GM12891 (cell line): ENCODE measurements around the gene GCHFR.

Source experiments
- DNase-seq: peaks from one replicate; pipeline ENCODE4 v3.0.0; 2011; ENCODE audit warnings: low spot score; ENCODE audit not compliant: insufficient read length
- FAIRE-seq: peaks from 2 replicates; lab custom pipeline; 2011; peaks lifted over from hg19 to GRCh38; lab: Jason Lieb, UNC
- PAX5 ChIP-seq: IDR thresholded peaks from 2 replicates; pipeline ENCODE4 v1.6.1; 2011; ENCODE audit warnings: low read length, moderate library complexity, mild to moderate bottlenecking; ENCODE audit not compliant: insufficient read depth, severe bottlenecking
- POLR2A ChIP-seq: IDR thresholded peaks from 2 replicates; pipeline ENCODE4 v1.6.1; 2011; ENCODE audit warnings: low read depth, low read length, control low read depth
- POLR2AphosphoS5 ChIP-seq: IDR thresholded peaks from 2 replicates; pipeline ENCODE4 v1.6.1; 2011; ENCODE audit warnings: low read depth, low read length, control low read depth
- POU2F2 ChIP-seq: IDR thresholded peaks from 2 replicates; pipeline ENCODE4 v1.6.1; 2011; ENCODE audit warnings: low read depth, mild to moderate bottlenecking, control low read depth, low read length, moderate library complexity
- SPI1 ChIP-seq: IDR thresholded peaks from 2 replicates; pipeline ENCODE4 v1.6.1; 2011; ENCODE audit warnings: low read depth, low read length, control low read depth
- TAF1 ChIP-seq: IDR thresholded peaks from 2 replicates; pipeline ENCODE4 v1.6.1; 2011; ENCODE audit warnings: low read depth, low read length, control low read depth

GCHFR gene

DNA sequence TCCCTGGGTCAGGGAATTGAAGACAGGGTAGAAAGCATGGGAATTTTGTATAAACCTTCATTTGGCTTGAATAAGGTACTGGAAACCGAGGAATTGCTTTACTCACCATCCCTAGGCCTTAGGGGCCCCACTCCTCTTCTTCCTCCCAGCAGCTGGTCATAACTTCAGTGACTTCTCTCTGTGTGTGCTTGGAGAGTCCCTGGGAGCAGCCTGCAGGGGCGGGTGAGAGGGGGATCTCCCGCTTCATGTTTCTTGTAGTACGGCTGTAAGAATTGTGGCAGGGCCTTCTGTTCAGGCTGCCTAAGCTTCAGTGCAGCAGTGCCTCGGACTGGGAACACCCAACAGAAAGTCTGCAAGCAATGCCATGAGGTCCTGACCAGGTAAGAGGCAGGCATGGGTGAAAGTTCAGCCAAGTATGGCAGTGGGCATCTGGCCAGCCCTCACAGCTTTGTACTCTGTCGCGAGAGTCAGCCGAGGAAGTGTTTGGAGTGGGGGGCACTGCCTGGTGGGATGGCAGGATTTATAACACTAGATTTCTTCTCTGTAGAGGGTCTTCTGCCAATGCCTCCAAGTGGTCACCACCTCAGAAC lies 45.1 kb downstream of the GCHFR start:
- FAIRE-seq (no peak), DNase-seq (no peak)
- TF ChIP-seq POLR2A (no peak), SPI1 (no peak)

DNA sequence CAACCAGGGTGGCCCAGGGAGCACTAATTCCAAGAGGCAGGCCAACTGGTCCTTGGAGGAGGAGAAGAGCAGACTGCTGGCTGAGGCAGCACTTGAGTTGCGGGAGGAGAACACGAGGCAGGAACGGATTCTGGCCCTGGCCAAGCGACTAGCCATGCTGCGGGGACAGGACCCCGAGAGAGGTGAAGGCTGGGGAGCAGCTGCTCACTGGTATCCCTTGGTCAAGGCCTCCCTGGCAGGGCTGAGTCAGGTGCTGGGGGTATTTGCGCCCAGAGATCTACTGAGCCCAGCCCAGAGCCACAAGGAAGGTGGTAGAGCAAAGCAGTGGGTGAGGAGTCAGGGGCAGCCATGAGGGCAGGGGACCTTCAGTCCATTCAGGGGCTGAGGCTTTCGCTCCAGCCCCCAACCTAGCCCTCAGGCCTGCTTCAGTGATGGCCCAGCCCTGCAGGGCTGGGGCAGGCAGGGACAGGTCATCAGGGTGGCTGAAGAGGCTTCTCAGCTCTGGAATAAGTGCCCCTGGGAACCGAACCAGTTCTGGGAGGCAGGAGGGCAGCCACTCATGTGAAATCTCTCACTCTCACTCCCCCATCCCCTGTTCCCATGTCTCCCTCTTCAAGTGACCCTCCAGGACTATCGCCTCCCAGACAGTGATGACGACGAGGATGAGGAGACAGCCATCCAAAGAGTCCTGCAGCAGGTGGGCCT lies 49.0 kb downstream of the GCHFR start:
- DNase-seq (no peak), FAIRE-seq (no peak)
- no peak for TF ChIP-seq POLR2AphosphoS5
- no peak for TF ChIP-seq POU2F2
- no peak for TF ChIP-seq POLR2A
- TF ChIP-seq PAX5: no peak
- TF ChIP-seq SPI1: no peak

DNA sequence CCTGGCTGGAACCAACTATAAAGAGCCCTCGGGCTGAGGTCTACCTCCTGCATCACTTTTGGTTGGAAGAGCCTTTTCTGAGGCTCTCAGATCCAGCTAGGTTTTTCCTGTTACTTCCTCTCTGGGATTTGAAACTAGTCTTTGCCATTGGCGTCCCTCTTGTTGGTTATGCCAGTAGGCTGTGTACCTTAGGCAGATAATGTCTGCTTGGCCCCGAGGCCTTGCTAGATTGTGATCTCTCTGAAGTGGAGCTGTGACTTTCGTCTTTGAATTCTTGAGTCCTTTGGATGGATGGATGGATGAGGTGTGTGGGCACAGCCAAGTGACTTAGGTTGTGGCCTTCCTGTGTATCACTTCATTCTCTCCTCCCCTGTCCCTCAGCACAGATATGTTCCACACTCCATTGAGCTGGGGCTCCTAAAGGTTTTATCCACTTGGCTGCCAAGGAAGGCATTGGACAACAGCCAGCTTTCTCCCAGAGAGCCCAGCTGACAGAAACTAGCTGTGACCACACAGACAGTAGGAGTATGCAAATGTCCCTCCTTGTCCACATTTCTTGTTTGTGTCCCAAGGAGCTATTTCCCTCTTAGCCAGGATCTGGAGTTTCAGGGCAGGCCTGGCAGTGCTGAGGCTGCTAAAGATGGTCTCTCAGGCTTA lies 51.3 kb downstream of the GCHFR start:
- no peak for TF ChIP-seq POU2F2
- no peak for TF ChIP-seq POLR2AphosphoS5
- no peak for TF ChIP-seq POLR2A
- no peak for TF ChIP-seq TAF1
- TF ChIP-seq SPI1: no peak
- TF ChIP-seq PAX5: no peak
- DNase-seq: no peak
- no peak for FAIRE-seq
